Chondrocyte (in vitro differentiated cells): ENCODE data around the gene TMEM134. TPM values are rescaled to one million over a fixed set of nuclear protein-coding genes. Genes with fewer than 3 reads are reported as not detected.

Experiments
- DNase-seq: peaks from one replicate; pipeline ENCODE4 v3.0.0; 2021; ENCODE audit warnings: mixed read lengths, low spot score
- H3K27ac Mint-ChIP-seq: one replicate; pipeline ENCODE4 v1.8.0; 2021; ENCODE audit warnings: mild to moderate bottlenecking, moderate library complexity, mixed read lengths; ENCODE audit not compliant: unreplicated experiment
- H3K27me3 Mint-ChIP-seq: 2 replicates; pipeline ENCODE4 v1.8.0; 2021; ENCODE audit warnings: low read depth, mixed read lengths
- H3K36me3 Mint-ChIP-seq: 2 replicates; pipeline ENCODE4 v1.8.0; 2021; ENCODE audit warnings: low read depth, mixed read lengths
- H3K4me1 Mint-ChIP-seq: 2 replicates; pipeline ENCODE4 v1.8.0; 2021; ENCODE audit warnings: low read depth, mild to moderate bottlenecking, mixed read lengths
- H3K4me3 Mint-ChIP-seq: one replicate; pipeline ENCODE4 v1.8.0; 2021; ENCODE audit warnings: mild to moderate bottlenecking, moderate library complexity, mixed read lengths; ENCODE audit not compliant: unreplicated experiment
- H3K9me3 Mint-ChIP-seq: 2 replicates; pipeline ENCODE4 v1.8.0; 2021; ENCODE audit warnings: low read depth, mixed read lengths
- CTCF ChIP-seq: fragments of 200-600 bp; sonication (generic); IDR thresholded peaks from 2 replicates; pipeline ENCODE4 v1.5.0; 2021; ENCODE audit warnings: antibody characterized with exemption, mild to moderate bottlenecking, moderate library complexity
- total RNA-seq: library from RNA; stranded (reverse); gene quantifications from 3 replicates; pipeline ENCODE4 v1.2.1, GENCODE V29; 2021

Gene TMEM134
- total RNA-seq, 1 donor from 2014 or later, result 50.9 TPM

- H3K27me3 Mint-ChIP-seq, result no peaks in the 10 kb centered on the region
- no peak for TF ChIP-seq CTCF
- H3K9me3 Mint-ChIP-seq, result no peaks in the 10 kb centered on the region
- H3K4me3 Mint-ChIP-seq, result peak overlapping the region; percentile 90
- no peaks in the 10 kb centered on the region for H3K36me3 Mint-ChIP-seq
- H3K27ac Mint-ChIP-seq, result peak overlapping the region; percentile 81
- DNase-seq, result peak; percentile 91
- peaks cover 23% of the 10 kb centered on the region for H3K4me1 Mint-ChIP-seq
These were observed 27.2 kb downstream of the TMEM134 start for GRCh38 chr11:67441731-67442351.

DNA sequence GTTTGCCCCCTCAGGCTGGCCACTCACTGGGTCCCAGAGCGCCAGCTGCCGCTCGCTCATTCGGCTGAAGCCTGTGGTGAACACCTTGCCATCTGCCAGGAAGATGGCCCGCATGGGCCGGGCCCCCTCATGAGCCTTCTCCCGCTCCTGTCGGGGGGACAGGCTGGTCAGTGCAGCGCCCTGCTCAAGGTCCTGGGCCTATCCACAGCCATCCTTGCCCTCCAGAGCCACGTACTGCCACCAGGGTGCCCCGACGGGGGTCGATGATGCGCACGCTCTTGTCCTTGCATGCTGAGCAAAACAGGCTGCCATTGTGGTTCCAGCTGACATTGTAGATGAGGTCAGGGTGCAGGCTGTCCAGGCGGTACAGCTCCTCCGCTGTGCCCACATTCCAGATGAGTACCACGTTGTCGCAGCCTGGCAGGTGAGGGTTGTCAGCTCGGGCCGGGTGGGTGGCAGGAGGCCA lies 27.9 kb downstream of the TMEM134 start:
- H3K27me3 Mint-ChIP-seq, result no peaks in the 10 kb centered on the region
- no peaks in the 10 kb centered on the region for H3K9me3 Mint-ChIP-seq
- DNase-seq, result no peak
- H3K36me3 Mint-ChIP-seq, result no peaks in the 10 kb centered on the region
- TF ChIP-seq CTCF, result no peak
- peak overlapping the region; percentile 45 for H3K27ac Mint-ChIP-seq
- no peak overlapping the region for H3K4me3 Mint-ChIP-seq
- H3K4me1 Mint-ChIP-seq, result peaks cover 28% of the 10 kb centered on the region

GRCh38 chr11:67440229-67441097 lies 28.6 kb downstream of the TMEM134 start:
- H3K27ac Mint-ChIP-seq, result peak overlapping the region; percentile 54
- DNase-seq, result no peak
- no peaks in the 10 kb centered on the region for H3K36me3 Mint-ChIP-seq
- TF ChIP-seq CTCF, result no peak
- no peaks in the 10 kb centered on the region for H3K9me3 Mint-ChIP-seq
- peaks cover 28% of the 10 kb centered on the region for H3K4me1 Mint-ChIP-seq
- no peaks in the 10 kb centered on the region for H3K27me3 Mint-ChIP-seq
- no peak overlapping the region for H3K4me3 Mint-ChIP-seq

DNA sequence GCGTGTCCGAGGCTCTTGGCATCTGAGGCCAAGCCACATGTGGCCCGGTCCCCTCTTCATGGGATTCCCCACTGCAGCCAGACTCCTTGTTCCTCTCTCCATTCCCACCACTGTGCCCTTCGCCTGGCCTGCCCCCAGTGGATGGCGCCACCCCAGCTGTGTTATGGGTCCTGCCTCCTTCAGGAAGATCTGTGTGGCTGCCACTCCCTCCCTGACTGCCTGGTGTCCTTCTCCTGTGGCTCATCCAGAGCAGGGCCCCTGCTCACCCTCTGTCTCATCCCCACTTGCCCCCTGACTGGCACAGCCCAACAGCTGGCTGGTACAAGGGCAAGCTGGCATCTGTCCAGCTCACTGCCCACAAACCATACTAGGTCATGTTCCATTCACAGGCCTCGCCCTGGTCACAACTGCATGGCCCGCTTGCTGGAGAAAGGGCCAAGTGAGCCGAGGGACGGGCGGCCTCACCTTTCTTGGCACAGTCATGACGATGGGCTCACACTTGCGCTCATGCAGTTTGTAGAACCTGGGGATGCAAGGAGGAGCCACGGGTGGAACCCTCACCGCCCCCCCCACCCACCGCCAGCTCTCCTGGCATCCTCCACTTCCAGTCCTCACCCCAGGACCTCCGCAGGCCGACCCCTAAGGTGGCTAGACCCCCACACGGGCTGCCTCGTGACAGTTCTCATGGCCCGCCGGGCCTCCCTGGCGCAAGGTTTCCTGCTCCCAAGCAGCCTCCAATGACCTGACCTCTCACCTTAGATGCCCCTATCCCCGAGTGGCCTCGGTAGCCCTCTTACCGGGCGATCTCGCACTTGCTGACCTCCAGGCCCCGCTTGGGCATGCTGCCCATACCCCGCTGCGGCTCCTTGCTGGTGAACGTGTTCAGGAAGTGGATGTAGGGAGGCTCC lies 29.5 kb downstream of the TMEM134 start:
- peaks cover 28% of the 10 kb centered on the region for H3K4me1 Mint-ChIP-seq
- no peaks in the 10 kb centered on the region for H3K36me3 Mint-ChIP-seq
- H3K27ac Mint-ChIP-seq, result peak overlapping the region; percentile 54
- DNase-seq, result peak; percentile 90
- H3K4me3 Mint-ChIP-seq, result no peak overlapping the region
- no peaks in the 10 kb centered on the region for H3K27me3 Mint-ChIP-seq
- H3K9me3 Mint-ChIP-seq, result no peaks in the 10 kb centered on the region
- peak; percentile 48 for TF ChIP-seq CTCF
